Occipital lobe (tissue), 2 donors: ENCODE data around the gene CDKN1C. TPM values are rescaled to one million over a fixed set of nuclear protein-coding genes. Genes with fewer than 3 reads are reported as not detected.

Source experiments
- small RNA-seq: library from RNA; depleted of rRNA; stranded (forward); fragments of <200 nt; gene quantifications from one replicate; pipeline ENCODE3, GENCODE V24; 2014
- total RNA-seq: library from RNA; depleted of rRNA; stranded (reverse); fragments of >200 nt; gene quantifications from one replicate; pipeline ENCODE4 v1.2.3, GENCODE V29; 2014

Gene CDKN1C
- total RNA-seq, 1 donor from 2014 or later, result 34.5 TPM

Small RNA genes within 50 kb of the gene (small RNA-seq; reads per million reads assigned to genes)
- not detected for gene AC013791.1

Other genes with a start within 250 kb of the CDKN1C start
- gene KCNQ1OT1, start 185.8 kb downstream of the CDKN1C start, total RNA-seq, result 2.8 TPM
- gene PHLDA2, start 43.6 kb upstream of the CDKN1C start, total RNA-seq, result not detected
- 207 TPM for gene NAP1L4, start 106.6 kb upstream of the CDKN1C start, total RNA-seq
- gene CARS1, start 171.6 kb upstream of the CDKN1C start, total RNA-seq, result 35.7 TPM